ENCODE measurements around the gene CPT1B. TPM values are rescaled to one million over a fixed set of nuclear protein-coding genes. Genes with fewer than 3 reads are reported as not detected.

The CPT1B gene
- total and polyA plus RNA-seq, 10 of the 15 experiments (the other 5 are each of a cell fraction or from before 2014, with no cell fraction given), result 3.5 to 54.0 (median 21.7) TPM

DNA sequence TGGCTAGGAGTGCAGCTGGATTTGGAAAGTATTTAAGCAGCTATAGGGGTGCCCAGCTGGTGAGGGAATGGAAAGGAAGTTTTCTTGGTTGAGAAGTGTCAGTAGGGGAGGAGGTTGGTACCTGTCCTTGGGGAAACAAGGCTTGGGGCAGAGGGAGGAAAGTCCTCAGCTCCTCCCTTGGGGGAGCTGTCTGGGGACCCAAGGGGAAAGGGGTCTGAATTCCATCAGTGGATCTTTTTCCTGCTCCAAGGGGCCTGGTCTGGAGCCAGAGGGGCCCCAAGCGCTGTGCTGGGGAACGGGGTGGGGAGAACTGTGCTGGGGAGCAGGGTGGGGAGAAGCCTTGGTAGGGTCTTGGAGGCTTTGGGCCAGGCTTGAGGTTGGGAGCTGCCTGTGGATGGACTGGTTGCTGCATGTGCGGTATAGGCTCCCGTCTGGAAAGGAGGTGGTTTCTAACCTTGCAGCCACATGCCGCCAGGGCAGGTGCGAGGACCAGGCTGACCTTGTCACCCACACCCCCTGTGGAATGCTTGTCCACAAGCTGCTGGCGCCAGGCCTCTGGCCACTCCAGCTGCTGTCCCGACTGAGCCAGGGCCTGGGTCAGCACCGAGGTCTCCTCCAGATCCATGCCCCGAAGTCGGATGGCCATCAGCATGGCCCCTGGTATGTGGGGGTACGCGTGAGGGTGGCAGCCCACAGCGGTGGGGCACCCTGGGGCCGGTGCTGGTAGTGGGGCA is 49.4 kb downstream of the CPT1B start (continued):
- TF ChIP-seq BCLAF1 (IDR thresholded peaks at IDR 0.05), result no peak
- TF ChIP-seq CREB1 (IDR thresholded peaks at IDR 0.05; ENCODE audit: low read depth), result no peak
- TF ChIP-seq HDGF (IDR thresholded peaks at IDR 0.05), result no peak
- TF ChIP-seq POLR2AphosphoS2 (IDR thresholded peaks at IDR 0.05; ENCODE audit: low read depth, low read length), result peak; percentile 5; the same call in 1 of the 2 replicates
- no peak for TF ChIP-seq SRF (IDR thresholded peaks at IDR 0.05; ENCODE audit: low read depth in 2 of 2, low read length in 2 of 2)
- TF ChIP-seq RUNX3 (IDR thresholded peaks at IDR 0.05; ENCODE audit: low read length), result no peak
- peak; percentile 25; the same call in 1 of the 3 replicates for TF ChIP-seq POU2F2 (IDR thresholded peaks at IDR 0.05; ENCODE audit: borderline replicate concordance, low read depth, low read length)
- TF ChIP-seq, protein P1, sequence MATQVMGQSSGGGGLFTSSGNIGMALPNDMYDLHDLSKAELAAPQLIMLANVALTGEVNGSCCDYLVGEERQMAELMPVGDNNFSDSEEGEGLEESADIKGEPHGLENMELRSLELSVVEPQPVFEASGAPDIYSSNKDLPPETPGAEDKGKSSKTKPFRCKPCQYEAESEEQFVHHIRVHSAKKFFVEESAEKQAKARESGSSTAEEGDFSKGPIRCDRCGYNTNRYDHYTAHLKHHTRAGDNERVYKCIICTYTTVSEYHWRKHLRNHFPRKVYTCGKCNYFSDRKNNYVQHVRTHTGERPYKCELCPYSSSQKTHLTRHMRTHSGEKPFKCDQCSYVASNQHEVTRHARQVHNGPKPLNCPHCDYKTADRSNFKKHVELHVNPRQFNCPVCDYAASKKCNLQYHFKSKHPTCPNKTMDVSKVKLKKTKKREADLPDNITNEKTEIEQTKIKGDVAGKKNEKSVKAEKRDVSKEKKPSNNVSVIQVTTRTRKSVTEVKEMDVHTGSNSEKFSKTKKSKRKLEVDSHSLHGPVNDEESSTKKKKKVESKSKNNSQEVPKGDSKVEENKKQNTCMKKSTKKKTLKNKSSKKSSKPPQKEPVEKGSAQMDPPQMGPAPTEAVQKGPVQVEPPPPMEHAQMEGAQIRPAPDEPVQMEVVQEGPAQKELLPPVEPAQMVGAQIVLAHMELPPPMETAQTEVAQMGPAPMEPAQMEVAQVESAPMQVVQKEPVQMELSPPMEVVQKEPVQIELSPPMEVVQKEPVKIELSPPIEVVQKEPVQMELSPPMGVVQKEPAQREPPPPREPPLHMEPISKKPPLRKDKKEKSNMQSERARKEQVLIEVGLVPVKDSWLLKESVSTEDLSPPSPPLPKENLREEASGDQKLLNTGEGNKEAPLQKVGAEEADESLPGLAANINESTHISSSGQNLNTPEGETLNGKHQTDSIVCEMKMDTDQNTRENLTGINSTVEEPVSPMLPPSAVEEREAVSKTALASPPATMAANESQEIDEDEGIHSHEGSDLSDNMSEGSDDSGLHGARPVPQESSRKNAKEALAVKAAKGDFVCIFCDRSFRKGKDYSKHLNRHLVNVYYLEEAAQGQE (IDR thresholded peaks at IDR 0.05; ENCODE audit: low read depth, low read length), result no peak
- TF ChIP-seq LARP7 (IDR thresholded peaks at IDR 0.05), result no peak
- TF ChIP-seq POLR2AphosphoS5 (IDR thresholded peaks at IDR 0.05; ENCODE audit: low read length), result peak; percentile 46; the same call in 1 of the 2 replicates
- no peak for TF ChIP-seq ASH2L (IDR thresholded peaks at IDR 0.05; ENCODE audit: borderline replicate concordance, low read depth)
- TF ChIP-seq CHD4 (IDR thresholded peaks at IDR 0.05), result no peak
- TF ChIP-seq BACH1 (IDR thresholded peaks at IDR 0.05; ENCODE audit: borderline replicate concordance), result no peak
